HG03457 (cell line): Measurements from ENCODE around the gene SMIM35.

ENCODE experiments used
- ATAC-seq: cut with Tn5 transposase; IDR thresholded peaks from one replicate; pipeline ENCODE4 v1.9.1; 2021; ENCODE audit warnings: moderate number of reproducible peaks; ENCODE audit not compliant: unreplicated experiment

The SMIM35 gene

DNA sequence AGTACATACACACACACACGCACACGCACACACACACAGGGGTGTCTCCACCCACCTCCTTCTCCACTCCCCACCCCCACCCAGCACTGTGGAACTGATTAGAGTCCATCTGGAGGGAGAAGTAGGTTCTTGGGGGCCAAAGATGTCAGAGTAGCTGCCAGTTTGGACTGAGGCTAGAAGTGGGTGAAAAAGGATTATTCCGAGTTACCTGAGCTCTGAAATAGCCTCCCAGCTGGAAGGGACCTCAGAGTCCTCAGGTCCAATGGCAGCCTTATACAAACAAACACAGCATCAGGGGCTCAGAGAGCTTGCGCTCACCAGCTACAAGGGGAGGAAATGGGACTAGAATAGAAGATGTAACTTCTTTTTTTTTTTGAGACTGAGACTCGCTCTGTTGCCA is 79.7 kb downstream of the SMIM35 start:
- ATAC-seq, result no peak

- ATAC-seq, result no peak
Measured at GRCh38 chr11:118006153-118006534, 80.6 kb downstream of the SMIM35 start.

GRCh38 chr11:118005224-118006152 is 81.3 kb downstream of the SMIM35 start:
- no peak for ATAC-seq

DNA sequence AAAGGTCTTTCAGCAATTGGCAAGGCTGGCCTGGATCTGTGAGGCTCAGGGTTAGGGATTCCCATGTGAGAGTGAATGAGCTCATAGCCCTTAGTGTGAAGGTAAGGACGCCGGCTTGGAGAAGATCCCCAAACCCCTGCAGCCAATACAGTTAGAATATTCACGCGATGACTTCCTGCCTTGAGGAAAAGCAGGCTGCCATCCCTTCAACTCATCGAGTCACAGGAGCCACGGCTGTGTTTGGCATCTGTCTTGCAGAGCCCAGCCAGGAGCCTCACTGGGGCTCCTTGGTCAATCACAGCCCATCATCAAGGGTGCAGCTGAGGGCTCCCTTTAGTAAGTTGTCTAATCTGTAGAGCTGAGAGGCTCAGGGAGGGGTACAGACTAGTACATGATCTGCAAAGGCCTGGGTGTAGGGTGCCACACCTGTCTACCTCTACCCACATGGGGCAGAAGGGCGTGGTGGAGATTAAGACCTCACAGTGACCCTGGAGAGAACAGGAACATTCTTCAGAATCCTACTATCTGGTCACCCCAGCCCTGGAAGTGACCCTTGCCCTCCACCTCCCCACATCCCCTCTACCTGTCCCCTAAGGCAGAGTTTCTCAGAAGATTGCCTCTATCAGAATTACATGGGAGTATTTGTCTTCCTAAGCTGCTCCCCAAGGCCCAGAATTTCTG is 82.1 kb downstream of the SMIM35 start:
- no peak for ATAC-seq

GRCh38 chr11:118003456-118003855 is 83.3 kb downstream of the SMIM35 start:
- no peak for ATAC-seq

DNA sequence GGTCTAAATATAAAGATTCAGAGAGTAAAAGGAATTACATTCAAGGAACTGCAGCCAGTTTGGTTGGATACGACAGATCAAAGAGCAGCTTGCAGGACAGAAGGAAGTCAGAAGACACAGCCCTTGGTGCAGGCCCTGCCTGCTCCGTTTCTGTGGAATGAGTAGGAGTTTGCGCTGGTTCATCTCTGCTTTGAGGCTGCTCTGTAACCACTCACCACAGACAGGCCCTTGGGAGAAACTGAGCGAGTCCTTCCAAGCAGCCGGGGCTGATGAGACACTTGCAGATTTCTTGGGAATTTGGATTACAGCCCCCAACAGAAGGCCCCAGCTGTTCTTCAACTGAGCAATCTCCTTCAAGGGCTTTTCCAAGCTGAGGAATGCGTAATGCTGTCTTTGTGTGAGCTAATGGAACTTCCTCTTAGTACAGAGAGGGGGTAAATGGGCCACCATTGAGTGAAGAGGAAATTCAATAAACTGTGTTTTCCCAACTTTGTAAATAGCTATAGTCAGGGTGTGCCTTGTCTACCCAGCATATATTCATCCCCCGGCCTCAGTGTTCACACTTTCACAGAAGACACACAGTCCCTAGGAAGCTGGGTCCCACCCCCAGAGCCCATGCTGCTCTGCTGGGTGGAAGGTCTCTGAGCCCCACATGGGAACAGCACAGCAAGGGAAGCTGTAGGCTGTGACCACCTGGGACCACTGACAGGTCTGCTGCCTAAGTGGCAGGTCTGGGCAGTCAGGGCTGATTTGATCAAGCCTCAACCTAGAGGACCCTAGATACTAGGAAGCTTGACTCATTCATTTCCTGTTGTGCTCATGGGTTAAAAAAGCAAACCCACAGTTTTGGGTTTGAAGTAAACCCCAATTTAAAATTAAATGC is 84.0 kb downstream of the SMIM35 start:
- no peak for ATAC-seq

DNA sequence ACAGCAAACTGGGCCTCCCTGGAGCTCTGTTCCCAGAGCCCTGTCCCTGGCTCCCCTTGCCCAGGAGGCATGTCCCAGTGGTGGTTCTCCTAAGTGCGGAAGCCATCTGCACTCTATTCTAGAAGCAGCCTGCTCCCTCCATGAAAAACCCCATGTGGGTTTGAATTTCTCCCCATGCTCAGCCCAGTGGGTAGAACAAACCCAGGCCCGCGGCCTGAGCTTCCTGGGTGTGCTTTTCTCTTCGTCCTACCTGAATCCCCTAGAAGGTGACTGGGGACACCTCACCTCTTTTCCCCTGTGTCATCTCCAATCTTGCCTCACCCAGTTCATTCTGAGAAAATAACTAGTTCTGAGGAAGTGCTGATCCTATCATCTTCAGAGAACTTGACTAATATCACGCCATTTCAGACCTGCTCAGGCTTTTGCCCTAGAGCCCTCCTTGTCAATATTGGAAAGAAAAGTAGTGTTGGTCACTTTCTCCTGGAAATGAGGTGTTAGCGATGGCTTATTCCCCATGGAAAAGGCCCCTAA is 84.7 kb downstream of the SMIM35 start:
- no peak for ATAC-seq

DNA sequence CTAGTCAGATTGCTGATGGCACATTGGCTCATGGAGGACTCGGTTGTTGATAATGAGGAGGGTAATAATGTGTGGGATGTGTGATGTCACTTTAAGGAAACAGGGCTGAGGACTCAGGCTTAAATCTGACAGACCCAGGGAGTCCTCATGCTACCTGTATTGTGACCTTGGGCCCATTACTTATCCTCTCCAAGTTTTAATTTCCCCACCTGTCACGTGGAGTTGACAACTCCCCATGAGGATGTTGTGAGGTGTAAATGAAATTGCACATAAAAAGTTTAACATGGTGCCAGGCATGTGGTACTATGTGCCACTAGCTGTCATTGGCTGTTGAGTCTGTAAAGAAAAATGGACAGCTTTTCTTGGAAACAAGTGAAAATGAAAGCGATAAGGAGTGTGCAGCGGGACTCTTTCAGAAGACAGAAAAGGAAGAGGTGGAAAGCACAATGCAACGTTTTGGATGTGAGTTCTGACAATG is 85.2 kb downstream of the SMIM35 start:
- no peak for ATAC-seq

DNA sequence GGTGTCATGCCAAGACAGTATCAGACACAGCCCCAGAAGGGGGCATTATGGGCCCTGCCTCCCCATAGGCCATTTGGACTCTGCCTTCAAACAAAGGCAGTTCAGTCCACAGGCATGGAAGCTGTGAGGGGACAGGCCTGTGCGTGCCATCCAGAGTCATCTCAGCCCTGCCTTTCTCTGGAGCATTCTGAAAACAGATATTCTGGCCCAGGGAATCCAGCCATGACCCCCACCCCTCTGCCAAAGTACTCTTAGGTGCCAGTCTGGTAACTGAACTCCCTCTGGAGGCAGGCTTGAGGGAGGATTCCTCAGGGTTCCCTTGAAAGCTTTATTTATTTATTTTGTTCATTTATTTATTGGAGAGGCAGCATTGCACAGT is 85.9 kb downstream of the SMIM35 start:
- no peak for ATAC-seq

DNA sequence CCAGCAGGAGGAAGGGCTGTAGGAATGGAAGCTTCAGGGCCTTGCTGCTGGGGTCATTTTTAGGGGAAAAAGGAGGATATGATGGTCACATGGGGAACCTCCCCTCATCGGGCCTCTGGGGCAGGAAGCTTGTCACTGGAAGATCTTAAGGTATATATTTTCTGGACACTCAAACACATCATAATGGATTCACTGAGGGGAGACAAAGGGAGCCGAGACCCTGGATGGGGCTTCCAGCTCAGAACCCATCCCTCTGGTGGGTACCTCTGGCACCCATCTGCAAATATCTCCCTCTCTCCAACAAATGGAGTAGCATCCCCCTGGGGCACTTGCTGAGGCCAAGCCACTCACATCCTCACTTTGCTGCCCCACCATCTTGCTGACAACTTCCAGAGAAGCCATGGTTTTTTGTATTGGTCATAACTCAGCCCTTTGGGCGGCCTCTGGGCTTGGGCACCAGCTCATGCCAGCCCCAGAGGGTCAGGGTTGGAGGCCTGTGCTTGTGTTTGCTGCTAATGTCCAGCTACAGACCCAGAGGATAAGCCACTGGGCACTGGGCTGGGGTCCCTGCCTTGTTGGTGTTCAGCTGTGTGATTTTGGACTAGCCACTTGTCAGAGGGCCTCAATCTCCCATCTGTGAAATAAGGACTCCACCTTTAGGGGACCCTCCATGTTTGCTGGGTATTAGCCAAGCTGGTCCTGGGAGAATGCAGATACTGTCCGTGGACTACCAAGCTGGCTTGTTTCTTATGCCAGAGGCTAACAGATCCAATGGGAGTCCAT is 86.5 kb downstream of the SMIM35 start:
- ATAC-seq, result no peak

- ATAC-seq, result no peak
Measured at GRCh38 chr11:117999354-117999993, 87.3 kb downstream of the SMIM35 start.

DNA sequence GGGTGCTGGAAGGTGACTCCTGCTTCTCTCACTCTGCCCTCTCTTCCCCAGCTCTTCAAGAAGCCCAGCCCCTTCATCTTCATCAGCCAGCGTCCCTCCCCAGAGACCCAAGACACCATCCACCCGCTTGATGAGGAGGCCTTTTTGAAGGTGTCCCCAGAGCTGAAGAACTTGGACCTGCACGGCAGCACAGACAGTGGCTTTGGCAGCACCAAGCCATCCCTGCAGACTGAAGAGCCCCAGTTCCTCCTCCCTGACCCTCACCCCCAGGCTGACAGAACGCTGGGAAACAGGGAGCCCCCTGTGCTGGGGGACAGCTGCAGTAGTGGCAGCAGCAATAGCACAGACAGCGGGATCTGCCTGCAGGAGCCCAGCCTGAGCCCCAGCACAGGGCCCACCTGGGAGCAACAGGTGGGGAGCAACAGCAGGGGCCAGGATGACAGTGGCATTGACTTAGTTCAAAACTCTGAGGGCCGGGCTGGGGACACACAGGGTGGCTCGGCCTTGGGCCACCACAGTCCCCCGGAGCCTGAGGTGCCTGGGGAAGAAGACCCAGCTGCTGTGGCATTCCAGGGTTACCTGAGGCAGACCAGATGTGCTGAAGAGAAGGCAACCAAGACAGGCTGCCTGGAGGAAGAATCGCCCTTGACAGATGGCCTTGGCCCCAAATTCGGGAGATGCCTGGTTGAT is 88.0 kb downstream of the SMIM35 start:
- ATAC-seq, result no peak

DNA sequence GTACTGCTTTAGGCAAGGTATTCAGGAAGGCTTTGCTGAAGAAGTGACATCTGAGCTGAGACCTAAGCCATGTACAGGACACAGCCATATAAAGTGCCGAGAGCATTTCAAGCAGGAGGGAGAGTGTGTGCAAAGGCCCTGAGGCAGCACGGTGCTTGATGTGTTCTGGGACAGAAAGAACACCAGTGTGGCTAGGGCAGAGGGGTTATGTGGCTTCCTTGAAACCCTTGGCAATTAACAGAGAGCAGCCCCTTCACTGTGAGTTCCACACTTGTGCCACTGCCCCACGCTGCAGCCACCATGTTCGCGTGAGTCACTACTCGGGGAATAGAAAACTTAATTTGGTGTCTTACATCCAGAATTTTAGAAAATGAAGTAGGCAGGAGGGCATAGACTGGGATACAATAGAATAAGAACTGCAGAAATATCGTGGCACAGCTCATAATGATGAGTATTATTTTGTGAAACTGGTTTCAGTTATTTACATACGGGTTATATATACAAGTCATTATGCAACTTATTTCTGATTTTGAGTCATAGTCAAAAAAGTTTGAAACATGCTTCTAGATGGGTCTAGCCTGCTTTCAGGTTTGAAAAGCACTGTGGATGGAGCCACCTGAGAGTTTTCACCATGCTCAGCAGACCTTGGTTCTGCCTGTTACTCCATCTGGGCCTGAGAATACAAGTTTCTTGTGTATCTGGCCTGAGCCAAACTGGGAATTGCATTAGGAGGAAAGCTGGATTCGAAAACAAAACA is 88.8 kb downstream of the SMIM35 start:
- no peak for ATAC-seq

GRCh38 chr11:117997406-117997805 is 89.4 kb downstream of the SMIM35 start:
- ATAC-seq, result no peak

DNA sequence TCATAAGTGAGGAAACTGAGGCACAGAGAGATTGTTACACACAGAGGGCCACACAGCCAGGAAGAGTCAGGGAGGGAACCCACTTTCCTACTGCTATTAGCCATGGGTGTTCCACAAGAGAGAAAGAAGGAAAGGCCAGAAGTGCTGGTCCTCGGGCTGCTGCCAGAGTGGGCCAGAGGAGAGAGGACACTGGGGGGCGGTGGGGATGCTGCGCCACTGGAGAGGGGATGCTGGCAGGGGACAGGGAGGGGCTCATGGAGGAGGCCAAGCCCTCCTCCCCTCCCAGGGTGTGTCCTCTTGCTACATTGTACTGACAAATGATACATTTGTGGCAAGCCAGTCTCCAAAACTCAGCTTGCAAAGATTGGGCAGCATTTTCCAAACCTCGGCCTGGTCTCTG is 90.7 kb downstream of the SMIM35 start:
- no peak for ATAC-seq

GRCh38 chr11:117995472-117995871 is 91.3 kb downstream of the SMIM35 start:
- ATAC-seq, result no peak

GRCh38 chr11:117993988-117994745 is 92.6 kb downstream of the SMIM35 start:
- ATAC-seq, result no peak

DNA sequence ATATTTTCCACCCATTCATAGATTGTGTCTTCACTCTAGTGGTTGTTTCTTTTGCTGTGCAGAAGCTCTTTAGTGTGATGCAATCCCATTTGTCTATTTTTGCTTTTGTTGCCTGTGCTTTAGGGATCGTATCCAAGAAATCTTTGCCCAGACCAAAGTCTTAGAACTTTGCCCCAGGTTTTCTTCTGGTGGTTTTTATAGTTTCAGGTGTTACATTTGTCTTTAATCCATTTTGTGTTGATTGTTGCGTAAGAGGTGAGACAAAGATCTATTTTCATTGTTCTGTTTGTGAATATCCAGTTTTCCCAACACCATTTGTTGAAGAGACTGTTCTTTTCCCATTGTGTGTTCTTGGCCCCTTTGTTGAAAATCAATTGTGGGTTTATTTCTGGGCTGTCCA is 94.1 kb downstream of the SMIM35 start:
- no peak for ATAC-seq
